Type B pancreatic cell (in vitro differentiated cells): ENCODE measurements around the gene SRSF11. TPM values are rescaled to one million over a fixed set of nuclear protein-coding genes. Genes with fewer than 3 reads are reported as not detected.
"Not testable (repeated sequence)": the region's sequence is repeated elsewhere in the genome, so short reads cannot be mapped to it uniquely, and the experiment has no call there.

Source experiments
- DNase-seq: peaks from one replicate; pipeline ENCODE4 v3.0.0; 2021; ENCODE audit warnings: mixed read lengths; ENCODE audit not compliant: unreplicated experiment; ENCODE audit errors: extremely low spot score
- H3K27ac Mint-ChIP-seq: 2 replicates; pipeline ENCODE4 v1.8.0; 2021; ENCODE audit warnings: mild to moderate bottlenecking, mixed read lengths
- H3K27me3 Mint-ChIP-seq: 2 replicates; pipeline ENCODE4 v1.8.0; 2021; ENCODE audit warnings: mixed read lengths
- H3K36me3 Mint-ChIP-seq: 2 replicates; pipeline ENCODE4 v1.8.0; 2021; ENCODE audit warnings: mixed read lengths
- H3K4me1 Mint-ChIP-seq: one replicate; pipeline ENCODE4 v1.8.0; 2021; ENCODE audit warnings: mixed read lengths; ENCODE audit not compliant: unreplicated experiment
- H3K4me3 Mint-ChIP-seq: 2 replicates; pipeline ENCODE4 v1.8.0; 2021; ENCODE audit warnings: mild to moderate bottlenecking, mixed read lengths
- H3K9me3 Mint-ChIP-seq: 2 replicates; pipeline ENCODE4 v1.8.0; 2021; ENCODE audit warnings: mixed read lengths
- long read RNA-seq: library from polyadenylated mRNA; unstranded; transcript quantifications from one replicate; pipeline ENCODE4 v2.0.0, GENCODE V29; 2020
- total RNA-seq: library from RNA; stranded (reverse); gene quantifications from 2 replicates; pipeline ENCODE4 v1.2.1, GENCODE V29; 2021; ENCODE audit warnings: low replicate concordance
- TF ChIP-seq, protein P1 (sequence below): fragments of 200-600 bp; sonication (generic); conservative IDR thresholded peaks from 2 replicates; pipeline ENCODE4 v1.5.0; 2021; ENCODE audit warnings: antibody characterized with exemption, mild to moderate bottlenecking

SRSF11 gene, protein sequence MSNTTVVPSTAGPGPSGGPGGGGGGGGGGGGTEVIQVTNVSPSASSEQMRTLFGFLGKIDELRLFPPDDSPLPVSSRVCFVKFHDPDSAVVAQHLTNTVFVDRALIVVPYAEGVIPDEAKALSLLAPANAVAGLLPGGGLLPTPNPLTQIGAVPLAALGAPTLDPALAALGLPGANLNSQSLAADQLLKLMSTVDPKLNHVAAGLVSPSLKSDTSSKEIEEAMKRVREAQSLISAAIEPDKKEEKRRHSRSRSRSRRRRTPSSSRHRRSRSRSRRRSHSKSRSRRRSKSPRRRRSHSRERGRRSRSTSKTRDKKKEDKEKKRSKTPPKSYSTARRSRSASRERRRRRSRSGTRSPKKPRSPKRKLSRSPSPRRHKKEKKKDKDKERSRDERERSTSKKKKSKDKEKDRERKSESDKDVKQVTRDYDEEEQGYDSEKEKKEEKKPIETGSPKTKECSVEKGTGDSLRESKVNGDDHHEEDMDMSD
- 158 and 217 TPM in 2 replicates for total RNA-seq
- long read RNA-seq, partial matches to known transcripts, result 70 of 101 reads
- long read RNA-seq, other reads (novel, unspliced or antisense), result 26 of 101 reads

DNA sequence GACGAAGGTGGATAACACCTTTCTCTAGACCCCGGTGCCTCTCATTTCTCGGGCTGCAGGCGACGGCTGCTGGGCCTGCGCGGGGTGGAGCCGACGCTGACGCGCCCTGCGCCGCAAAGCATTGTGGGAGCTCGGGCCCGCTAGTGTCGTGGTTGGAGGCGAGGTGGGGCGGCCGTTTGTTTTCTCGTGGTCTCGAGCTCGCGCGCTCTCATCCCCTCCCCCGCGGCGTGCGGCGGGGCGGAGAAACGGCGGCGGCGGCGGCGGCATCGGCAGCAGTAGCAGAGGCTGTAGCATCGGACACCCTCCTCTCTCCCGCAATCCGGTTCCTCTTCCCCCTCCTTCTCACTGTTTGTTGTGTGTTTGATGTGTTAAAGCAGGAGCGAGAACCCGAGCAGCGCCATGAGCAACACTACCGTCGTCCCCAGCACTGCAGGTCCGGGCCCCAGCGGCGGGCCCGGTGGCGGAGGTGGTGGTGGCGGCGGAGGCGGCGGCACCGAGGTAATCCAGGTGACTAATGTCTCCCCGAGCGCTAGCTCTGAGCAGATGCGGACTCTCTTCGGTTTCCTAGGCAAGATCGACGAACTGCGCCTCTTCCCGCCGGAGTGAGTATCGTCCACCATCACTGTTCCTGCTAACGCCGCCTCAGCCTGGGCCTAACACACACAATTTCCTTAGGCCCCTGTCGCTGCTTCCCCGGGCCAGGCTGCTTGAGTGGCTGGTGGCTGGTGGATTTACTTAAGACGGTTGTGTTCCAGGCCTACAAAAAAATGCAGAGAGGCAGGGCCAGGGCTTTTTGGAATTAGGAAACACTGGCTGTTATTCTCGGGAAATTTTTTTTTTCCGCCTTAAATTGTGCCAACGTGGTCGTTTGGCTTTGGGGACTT, at the start of gene SRSF11:
Gene SRSF11, plus strand, starts transcription at position 143 of the 884 bp plus-strand sequence. Its CDS starts 257 bp downstream, at position 400.
- peak; percentile 98 for DNase-seq
- TF ChIP-seq, protein P1, sequence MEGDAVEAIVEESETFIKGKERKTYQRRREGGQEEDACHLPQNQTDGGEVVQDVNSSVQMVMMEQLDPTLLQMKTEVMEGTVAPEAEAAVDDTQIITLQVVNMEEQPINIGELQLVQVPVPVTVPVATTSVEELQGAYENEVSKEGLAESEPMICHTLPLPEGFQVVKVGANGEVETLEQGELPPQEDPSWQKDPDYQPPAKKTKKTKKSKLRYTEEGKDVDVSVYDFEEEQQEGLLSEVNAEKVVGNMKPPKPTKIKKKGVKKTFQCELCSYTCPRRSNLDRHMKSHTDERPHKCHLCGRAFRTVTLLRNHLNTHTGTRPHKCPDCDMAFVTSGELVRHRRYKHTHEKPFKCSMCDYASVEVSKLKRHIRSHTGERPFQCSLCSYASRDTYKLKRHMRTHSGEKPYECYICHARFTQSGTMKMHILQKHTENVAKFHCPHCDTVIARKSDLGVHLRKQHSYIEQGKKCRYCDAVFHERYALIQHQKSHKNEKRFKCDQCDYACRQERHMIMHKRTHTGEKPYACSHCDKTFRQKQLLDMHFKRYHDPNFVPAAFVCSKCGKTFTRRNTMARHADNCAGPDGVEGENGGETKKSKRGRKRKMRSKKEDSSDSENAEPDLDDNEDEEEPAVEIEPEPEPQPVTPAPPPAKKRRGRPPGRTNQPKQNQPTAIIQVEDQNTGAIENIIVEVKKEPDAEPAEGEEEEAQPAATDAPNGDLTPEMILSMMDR, result peak; percentile 44
- peaks cover 22% of the 10 kb centered on the region for H3K4me1 Mint-ChIP-seq
- H3K9me3 Mint-ChIP-seq, result no peaks in the 10 kb centered on the region
- H3K4me3 Mint-ChIP-seq, result peak within 1 kb of the TSS; percentile 87
- H3K27ac Mint-ChIP-seq, result peak within 1 kb of the TSS; percentile 93
- H3K36me3 Mint-ChIP-seq, result peaks cover 16% of the 10 kb centered on the region
- H3K27me3 Mint-ChIP-seq, result no peaks in the 10 kb centered on the region

DNA sequence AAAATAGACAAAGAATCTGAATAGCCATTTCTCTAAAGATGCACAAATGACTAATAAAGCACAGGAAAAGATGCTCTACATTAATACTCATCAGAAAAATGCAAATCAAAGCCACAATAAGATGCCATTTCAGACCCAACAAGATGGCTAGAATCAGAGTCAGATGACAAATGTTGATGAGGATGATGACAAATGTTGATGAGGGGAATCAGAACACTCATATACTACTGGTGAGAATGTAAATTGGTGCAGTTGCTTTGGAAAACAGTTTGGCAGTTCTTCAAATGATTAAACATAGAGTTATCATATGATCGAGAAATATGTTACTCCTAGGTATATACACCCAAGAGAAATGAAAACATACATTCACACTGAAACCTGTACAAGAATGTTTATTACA, 49.7 kb upstream of the SRSF11 start:
- H3K36me3 Mint-ChIP-seq, result peaks cover 9% of the 10 kb centered on the region
- no peak for DNase-seq
- no peaks in the 10 kb centered on the region for H3K27me3 Mint-ChIP-seq
- no peak overlapping the region for H3K4me3 Mint-ChIP-seq
- no peak overlapping the region for H3K27ac Mint-ChIP-seq
- H3K9me3 Mint-ChIP-seq, result no peaks in the 10 kb centered on the region
- TF ChIP-seq, protein P1, result no peak
- H3K4me1 Mint-ChIP-seq, result peaks cover 6% of the 10 kb centered on the region

DNA sequence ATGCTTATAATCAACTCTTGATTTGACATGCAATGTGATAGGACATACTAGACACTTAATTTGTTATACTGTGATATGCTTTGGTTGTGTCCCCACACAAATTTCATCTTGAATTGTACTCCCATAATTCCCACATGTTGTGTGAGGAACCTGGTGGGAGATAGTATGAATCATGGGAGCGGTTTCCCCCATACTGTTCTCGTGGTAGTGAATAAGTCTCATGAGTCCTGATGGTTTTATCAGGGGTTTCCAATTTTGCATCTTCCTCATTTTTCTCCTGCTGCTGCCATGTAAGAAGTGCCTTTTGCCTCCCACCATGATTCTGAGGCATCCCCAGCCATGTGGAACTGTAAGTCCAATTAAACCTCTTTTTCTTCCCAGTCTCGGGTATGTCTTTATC, 36.0 kb upstream of the SRSF11 start:
- not testable (repeated sequence) for H3K27ac Mint-ChIP-seq, H3K4me3 Mint-ChIP-seq, H3K36me3 Mint-ChIP-seq, DNase-seq, H3K9me3 Mint-ChIP-seq, H3K27me3 Mint-ChIP-seq, H3K4me1 Mint-ChIP-seq

DNA sequence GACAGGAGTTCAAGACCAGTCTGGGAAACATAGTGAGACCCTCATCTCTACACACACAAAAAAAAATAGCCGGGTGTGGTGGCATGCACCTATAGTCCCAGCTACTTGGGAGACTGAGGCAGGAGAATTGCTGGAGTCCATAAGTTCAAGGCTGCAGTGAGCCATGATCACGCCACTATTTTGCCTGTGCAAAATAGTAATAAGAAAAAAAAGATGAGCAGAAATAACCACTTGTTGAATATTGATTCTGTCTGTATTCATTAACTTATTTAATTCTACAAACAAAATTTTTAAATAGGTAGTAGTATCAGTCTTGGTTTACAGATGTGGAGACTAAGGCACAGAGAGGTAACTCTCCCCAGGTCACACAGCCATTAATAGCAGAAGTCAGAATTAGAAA, 32.7 kb upstream of the SRSF11 start:
- H3K4me3 Mint-ChIP-seq, result no peak overlapping the region
- no peak for DNase-seq
- H3K36me3 Mint-ChIP-seq, result peaks cover 6% of the 10 kb centered on the region

DNA sequence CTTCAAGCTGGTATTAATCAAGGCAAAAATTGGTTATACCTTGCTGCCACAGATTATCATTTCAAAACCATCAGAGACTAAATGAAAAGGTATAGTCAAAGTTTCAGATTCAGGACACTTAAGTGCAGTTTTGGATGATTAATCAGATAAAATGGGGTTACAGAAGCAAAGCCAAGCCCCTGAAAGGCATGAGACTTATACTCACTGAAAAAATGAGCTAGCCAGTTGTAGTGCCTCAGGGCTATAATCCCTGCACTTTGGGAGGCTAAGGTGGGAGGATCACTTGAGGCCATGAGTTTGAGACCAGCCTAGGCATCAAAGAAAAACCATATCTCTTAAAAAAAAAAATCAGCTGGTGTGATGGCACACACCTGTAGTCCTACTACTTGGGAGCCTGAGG, 31.0 kb upstream of the SRSF11 start:
- DNase-seq, result no peak
- Mint-ChIP-seq H3K4me3 (no peak overlapping the region), H3K27me3 (no peaks in the 10 kb centered on the region), H3K9me3 (no peaks in the 10 kb centered on the region), H3K4me1 (no peaks in the 10 kb centered on the region), H3K36me3 (peaks cover 6% of the 10 kb centered on the region), H3K27ac (no peak overlapping the region)
- TF ChIP-seq, protein P1, result no peak

More for the DNA sequence above, 32.7 kb upstream of the SRSF11 start:
- TF ChIP-seq, protein P1, result no peak
- Mint-ChIP-seq H3K4me1 (no peaks in the 10 kb centered on the region), H3K27ac (no peak overlapping the region), H3K9me3 (no peaks in the 10 kb centered on the region), H3K27me3 (no peaks in the 10 kb centered on the region)

DNA sequence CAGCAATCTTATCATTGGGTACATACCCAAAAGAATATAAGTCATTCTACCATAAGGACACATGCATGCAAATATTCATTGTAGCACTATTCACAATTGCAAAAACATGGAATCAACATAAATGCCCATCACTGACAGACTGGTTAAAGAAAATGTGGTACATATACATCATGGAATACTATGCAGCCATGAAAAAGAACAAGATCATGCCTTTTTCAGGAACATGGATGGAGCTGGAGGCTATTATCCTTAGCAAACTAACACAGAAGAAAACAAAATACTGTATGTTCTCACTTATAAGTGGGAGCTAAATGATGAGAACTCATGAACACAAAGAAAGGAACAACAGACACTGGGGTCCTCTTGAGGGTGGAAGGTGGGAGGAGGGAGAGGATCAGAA, 28.7 kb upstream of the SRSF11 start:
- not testable (repeated sequence) for DNase-seq, H3K27ac Mint-ChIP-seq, H3K36me3 Mint-ChIP-seq, H3K9me3 Mint-ChIP-seq, H3K27me3 Mint-ChIP-seq, H3K4me3 Mint-ChIP-seq, H3K4me1 Mint-ChIP-seq
